AG04450 (cell line): ENCODE measurements around the gene ACY1. TPM values are rescaled to one million over a fixed set of nuclear protein-coding genes. Genes with fewer than 3 reads are reported as not detected.

Source experiments
- CTCF ChIA-PET: fragments of 300-600, 350-600 bp; formaldehyde crosslinking; extraction: SDS; loops from one replicate; lab custom pipeline; 2022; ENCODE audit warnings: antibody characterized with exemption, inconsistent platforms; lab: Charles Lee
- POLR2A ChIA-PET: fragments of 350-600 bp; formaldehyde crosslinking; extraction: SDS; loops from one replicate; lab custom pipeline; 2021; ENCODE audit warnings: antibody characterized with exemption, inconsistent platforms; lab: Yijun Ruan, JAX
- DNase-seq: peaks from one replicate; pipeline ENCODE4 v3.0.0-alpha.2; 2011; ENCODE audit warnings: low read depth, low spot score
- H3K27ac ChIP-seq: one replicate; pipeline ENCODE4 v1.5.1; 2012; ENCODE audit warnings: low read depth, low read length, control low read depth
- H3K27me3 ChIP-seq: one replicate; pipeline ENCODE4 v1.6.0; 2012; ENCODE audit warnings: low read length; ENCODE audit not compliant: control insufficient read depth, insufficient read depth
- H3K4me3 ChIP-seq: 2 replicates; pipeline ENCODE4 v1.5.1; 2011; ENCODE audit warnings: mild to moderate bottlenecking, low read depth, low read length, control low read depth
- H3K9me3 ChIP-seq: 2 replicates; pipeline ENCODE4 v1.5.1; 2012; ENCODE audit warnings: low read length; ENCODE audit not compliant: control insufficient read depth, insufficient read depth
- CTCF ChIP-seq: IDR thresholded peaks from 2 replicates; pipeline ENCODE4 v1.5.1; 2011; ENCODE audit warnings: low read depth, low read length, control low read depth, inconsistent platforms
- polyA plus RNA-seq: library from polyadenylated mRNA; depleted of rRNA; stranded (reverse); fragments of >200 nt; gene quantifications from 2 replicates; pipeline ENCODE4 v1.2.3, GENCODE V29; 2011

The ACY1 gene
- polyA plus RNA-seq, 1 experiment: 20.4 TPM

GRCh38 chr3:51947215-51947900 lies 36.0 kb upstream of the ACY1 start:
- H3K27me3 ChIP-seq: no peaks in the 10 kb centered on the region
- no peaks in the 10 kb centered on the region; the same call in 1 of the 2 replicates for H3K9me3 ChIP-seq
- no peak overlapping the region for H3K4me3 ChIP-seq
- no peak for DNase-seq
- ChIA-PET POLR2A (no interaction called here), CTCF (no interaction called here)
- H3K27ac ChIP-seq: no peak overlapping the region
- TF ChIP-seq CTCF: no peak

GRCh38 chr3:51948016-51948580 lies 35.2 kb upstream of the ACY1 start:
- Histone ChIP-seq H3K27me3 (no peaks in the 10 kb centered on the region), H3K27ac (no peak overlapping the region), H3K4me3 (no peak overlapping the region), H3K9me3 (no peaks in the 10 kb centered on the region; the same call in 1 of the 2 replicates)
- POLR2A ChIA-PET: no interaction called here
- TF ChIP-seq CTCF: no peak
- no peak for DNase-seq
- CTCF ChIA-PET: interaction anchor here (1.1 kb wide), 1 partner anchor 25 kb away, joined by 4 read pairs; no protein-coding TSS in a partner anchor

GRCh38 chr3:51949121-51949520 lies 34.2 kb upstream of the ACY1 start:
- no peaks in the 10 kb centered on the region for H3K27me3 ChIP-seq
- no peak overlapping the region for H3K4me3 ChIP-seq
- ChIA-PET CTCF (interaction anchor here (1.1 kb wide), 1 partner anchor 24 kb away, joined by 4 read pairs; no protein-coding TSS in a partner anchor), POLR2A (no interaction called here)
- no peak for DNase-seq
- no peaks in the 10 kb centered on the region; the same call in 1 of the 2 replicates for H3K9me3 ChIP-seq
- no peak overlapping the region for H3K27ac ChIP-seq
- TF ChIP-seq CTCF: no peak

GRCh38 chr3:51950899-51951298 lies 32.4 kb upstream of the ACY1 start:
- no peak for TF ChIP-seq CTCF
- Histone ChIP-seq H3K4me3 (no peak overlapping the region), H3K27me3 (no peaks in the 10 kb centered on the region), H3K9me3 (no peaks in the 10 kb centered on the region; the same call in 1 of the 2 replicates), H3K27ac (no peak overlapping the region)
- CTCF ChIA-PET: interaction anchor here (1.2 to 5.3 kb wide), 2 partner anchors 8 to 23 kb away, joined by 6 to 37 read pairs; partner anchors contain the start of genes ABHD14A, ABHD14B, PARP3 and RRP9
- POLR2A ChIA-PET: no interaction called here
- DNase-seq: no peak

- CTCF ChIA-PET: interaction anchor here (0.6 to 5.3 kb wide), 4 partner anchors 11 to 170 kb away, joined by 3 to 37 read pairs (median 6); partner anchors contain the start of genes ABHD14B, PARP3 and RRP9
- Histone ChIP-seq H3K4me3 (no peak overlapping the region), H3K27me3 (no peaks in the 10 kb centered on the region), H3K27ac (peak overlapping the region; percentile 31), H3K9me3 (no peaks in the 10 kb centered on the region; the same call in 1 of the 2 replicates)
- peak; percentile 49 for DNase-seq
- POLR2A ChIA-PET: interaction anchor here (0.6 to 1.0 kb wide), 2 partner anchors 10 to 30 kb away, joined by 3 to 4 read pairs; partner anchors contain the start of gene ACY1
- no peak for TF ChIP-seq CTCF
Measured at GRCh38 chr3:51953445-51953844, 29.9 kb upstream of the ACY1 start.
